Suprapubic skin (tissue), 4 donors: Measurements from ENCODE around the gene ERC2. TPM values are rescaled to one million over a fixed set of nuclear protein-coding genes. Genes with fewer than 3 reads are reported as not detected.

Source experiments
- DNase-seq, 2 donors: peaks; one replicate each; pipeline ENCODE4 v3.0.0-alpha.2; 2019; ENCODE audit warnings: low spot score in 2 of 2
- H3K27ac ChIP-seq: fragments of 200-600 bp; sonication (generic); one replicate; pipeline ENCODE4 v1.5.1; 2019
- H3K27me3 ChIP-seq: fragments of 200-600 bp; sonication (generic); one replicate; pipeline ENCODE4 v1.5.1; 2019
- H3K36me3 ChIP-seq: fragments of 200-600 bp; sonication (generic); one replicate; pipeline ENCODE4 v1.5.1; 2019
- H3K4me1 ChIP-seq: fragments of 200-600 bp; sonication (generic); one replicate; pipeline ENCODE4 v1.5.1; 2019
- H3K4me3 ChIP-seq: fragments of 200-600 bp; sonication (generic); one replicate; pipeline ENCODE4 v1.5.1; 2019; ENCODE audit warnings: mild to moderate bottlenecking
- H3K9me3 ChIP-seq: fragments of 200-600 bp; sonication (generic); one replicate; pipeline ENCODE4 v1.5.1; 2019
- CTCF ChIP-seq, 2 donors: fragments of 200-600 bp in 1 of 2; fragments of 450-650 bp in 1 of 2; sonication (generic) in 1 of 2; IDR thresholded peaks; one replicate each; pipeline ENCODE4 v1.5.1; 2016 to 2019; ENCODE audit warnings: antibody characterized with exemption in 2 of 2, mild to moderate bottlenecking in 1 of 2, moderate library complexity in 1 of 2
- EP300 ChIP-seq: sonication (generic); formaldehyde crosslinking; IDR thresholded peaks from one replicate; pipeline ENCODE4 v1.6.1; 2017; ENCODE audit warnings: antibody characterized with exemption
- POLR2A ChIP-seq, 2 donors: fragments of 450-650 bp; IDR thresholded peaks; one replicate each; pipeline ENCODE4 v1.6.1; 2017; ENCODE audit warnings: antibody characterized with exemption in 2 of 2, mild to moderate bottlenecking in 2 of 2, moderate library complexity in 2 of 2
- POLR2AphosphoS5 ChIP-seq, 3 donors: sonication (generic); formaldehyde crosslinking; IDR thresholded peaks; one replicate each; pipeline ENCODE4 v1.6.1; 2017; ENCODE audit warnings: antibody characterized with exemption in 3 of 3
- WGBS: methylation state at CpG from one replicate; pipeline ENCODE4 v1.1.5; 2018; 5-methylcytosine and 5-hydroxymethylcytosine counted together
- total RNA-seq, 4 donors: library from RNA; depleted of rRNA; stranded (reverse); fragments of >200 nt; gene quantifications; one replicate each; pipeline ENCODE4 v1.1.0, GENCODE V29; 2016

The ERC2 gene
- total RNA-seq, 4 donors from 2014 or later = 0.21 TPM; not detected in 3

GRCh38 chr3:55746808-55747413 is 721.4 kb downstream of the ERC2 start:
- Histone ChIP-seq H3K36me3 (no peaks in the 10 kb centered on the region), H3K27ac (no peak overlapping the region), H3K4me3 (no peak overlapping the region), H3K27me3 (no peaks in the 10 kb centered on the region), H3K9me3 (no peaks in the 10 kb centered on the region), H3K4me1 (no peaks in the 10 kb centered on the region)
- DNase-seq = no peak
- TF ChIP-seq POLR2A (IDR thresholded peaks at IDR 0.05) (no peak), EP300 (no peak), CTCF (IDR thresholded peaks at IDR 0.05) (no peak), POLR2AphosphoS5 (IDR thresholded peaks at IDR 0.05) (no peak)

- H3K27me3 ChIP-seq = no peaks in the 10 kb centered on the region
- no peaks in the 10 kb centered on the region for H3K36me3 ChIP-seq
- TF ChIP-seq EP300 = no peak
- TF ChIP-seq POLR2A (IDR thresholded peaks at IDR 0.05) = no peak
- TF ChIP-seq CTCF (IDR thresholded peaks at IDR 0.05) = no peak
- TF ChIP-seq POLR2AphosphoS5 (IDR thresholded peaks at IDR 0.05) = no peak
- no peaks in the 10 kb centered on the region for H3K9me3 ChIP-seq
- no peak overlapping the region for H3K27ac ChIP-seq
- 93% methylated on average over 2 of the region's 2 CpGs for WGBS
- no peaks in the 10 kb centered on the region for H3K4me1 ChIP-seq
- H3K4me3 ChIP-seq = no peak overlapping the region
- no peak for DNase-seq
Measured at GRCh38 chr3:55742832-55743136, 725.5 kb downstream of the ERC2 start.

GRCh38 chr3:55742022-55742831 is 726.0 kb downstream of the ERC2 start:
- H3K36me3 ChIP-seq = no peaks in the 10 kb centered on the region
- WGBS = 82% methylated on average over 4 of the region's 4 CpGs
- TF ChIP-seq POLR2AphosphoS5 (IDR thresholded peaks at IDR 0.05) (no peak), EP300 (no peak), POLR2A (IDR thresholded peaks at IDR 0.05) (no peak), CTCF (IDR thresholded peaks at IDR 0.05) (no peak)
- H3K9me3 ChIP-seq = no peaks in the 10 kb centered on the region
- H3K27me3 ChIP-seq = no peaks in the 10 kb centered on the region
- H3K27ac ChIP-seq = no peak overlapping the region
- no peaks in the 10 kb centered on the region for H3K4me1 ChIP-seq
- DNase-seq = no peak
- no peak overlapping the region for H3K4me3 ChIP-seq

GRCh38 chr3:55737186-55737585 is 731.1 kb downstream of the ERC2 start:
- WGBS = 88% methylated on average over 5 of the region's 5 CpGs
- Histone ChIP-seq H3K9me3 (no peaks in the 10 kb centered on the region), H3K36me3 (no peaks in the 10 kb centered on the region), H3K4me3 (no peak overlapping the region), H3K27ac (no peak overlapping the region), H3K27me3 (no peaks in the 10 kb centered on the region), H3K4me1 (no peaks in the 10 kb centered on the region)
- TF ChIP-seq EP300 (no peak), POLR2AphosphoS5 (IDR thresholded peaks at IDR 0.05) (no peak), POLR2A (IDR thresholded peaks at IDR 0.05) (no peak), CTCF (IDR thresholded peaks at IDR 0.05) (no peak)
- no peak for DNase-seq

DNA sequence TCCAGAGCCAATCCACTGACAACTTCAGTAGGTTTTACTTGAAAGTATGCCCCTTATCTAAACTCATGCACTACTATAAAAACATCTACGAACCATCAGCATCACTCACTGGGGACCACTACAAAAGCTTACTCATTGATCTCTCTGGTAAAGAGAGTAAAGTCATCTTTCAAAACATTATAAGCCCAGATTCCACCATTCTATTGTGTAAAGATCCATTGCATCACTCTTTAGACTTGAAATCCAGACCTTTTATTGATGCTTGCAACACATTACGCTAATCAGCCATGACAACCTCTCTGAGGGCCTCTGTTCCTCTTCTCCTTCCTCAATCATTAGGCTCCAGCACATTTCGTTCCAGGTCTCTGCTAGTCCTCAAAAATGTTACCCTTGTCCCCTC is 732.3 kb downstream of the ERC2 start:
- WGBS = 87% methylated on average over 3 of the region's 3 CpGs
- H3K27me3 ChIP-seq = no peaks in the 10 kb centered on the region

More for the DNA sequence above, 732.3 kb downstream of the ERC2 start:
- Histone ChIP-seq H3K4me1 (no peaks in the 10 kb centered on the region), H3K27ac (no peak overlapping the region), H3K4me3 (no peak overlapping the region), H3K36me3 (no peaks in the 10 kb centered on the region), H3K9me3 (no peaks in the 10 kb centered on the region)
- TF ChIP-seq POLR2AphosphoS5 (IDR thresholded peaks at IDR 0.05) (no peak), CTCF (IDR thresholded peaks at IDR 0.05) (no peak), EP300 (no peak), POLR2A (IDR thresholded peaks at IDR 0.05) (no peak)
- no peak for DNase-seq
